ENCODE measurements around the gene PAXIP1. TPM values are rescaled to one million over a fixed set of nuclear protein-coding genes. Genes with fewer than 3 reads are reported as not detected.

Gene PAXIP1, protein sequence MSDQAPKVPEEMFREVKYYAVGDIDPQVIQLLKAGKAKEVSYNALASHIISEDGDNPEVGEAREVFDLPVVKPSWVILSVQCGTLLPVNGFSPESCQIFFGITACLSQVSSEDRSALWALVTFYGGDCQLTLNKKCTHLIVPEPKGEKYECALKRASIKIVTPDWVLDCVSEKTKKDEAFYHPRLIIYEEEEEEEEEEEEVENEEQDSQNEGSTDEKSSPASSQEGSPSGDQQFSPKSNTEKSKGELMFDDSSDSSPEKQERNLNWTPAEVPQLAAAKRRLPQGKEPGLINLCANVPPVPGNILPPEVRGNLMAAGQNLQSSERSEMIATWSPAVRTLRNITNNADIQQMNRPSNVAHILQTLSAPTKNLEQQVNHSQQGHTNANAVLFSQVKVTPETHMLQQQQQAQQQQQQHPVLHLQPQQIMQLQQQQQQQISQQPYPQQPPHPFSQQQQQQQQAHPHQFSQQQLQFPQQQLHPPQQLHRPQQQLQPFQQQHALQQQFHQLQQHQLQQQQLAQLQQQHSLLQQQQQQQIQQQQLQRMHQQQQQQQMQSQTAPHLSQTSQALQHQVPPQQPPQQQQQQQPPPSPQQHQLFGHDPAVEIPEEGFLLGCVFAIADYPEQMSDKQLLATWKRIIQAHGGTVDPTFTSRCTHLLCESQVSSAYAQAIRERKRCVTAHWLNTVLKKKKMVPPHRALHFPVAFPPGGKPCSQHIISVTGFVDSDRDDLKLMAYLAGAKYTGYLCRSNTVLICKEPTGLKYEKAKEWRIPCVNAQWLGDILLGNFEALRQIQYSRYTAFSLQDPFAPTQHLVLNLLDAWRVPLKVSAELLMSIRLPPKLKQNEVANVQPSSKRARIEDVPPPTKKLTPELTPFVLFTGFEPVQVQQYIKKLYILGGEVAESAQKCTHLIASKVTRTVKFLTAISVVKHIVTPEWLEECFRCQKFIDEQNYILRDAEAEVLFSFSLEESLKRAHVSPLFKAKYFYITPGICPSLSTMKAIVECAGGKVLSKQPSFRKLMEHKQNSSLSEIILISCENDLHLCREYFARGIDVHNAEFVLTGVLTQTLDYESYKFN
- total RNA-seq: 5.6 and 7.2 TPM in 2 replicates

DNA sequence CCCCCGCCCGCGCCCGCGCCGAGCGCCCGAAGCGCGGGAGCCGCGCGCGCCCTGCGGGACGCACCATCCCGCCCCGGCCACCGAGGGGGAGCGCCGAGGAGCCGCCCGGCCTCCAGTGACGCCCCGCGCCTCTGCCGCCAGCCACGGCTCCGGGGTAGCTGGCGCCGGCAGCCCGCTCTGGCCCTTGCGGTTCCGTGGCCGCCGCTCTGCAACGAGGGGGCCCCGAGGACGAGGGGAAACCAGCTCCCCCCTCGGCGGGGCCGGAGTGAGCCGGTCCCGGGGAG is at the start of gene PAXIP1:
TSS of gene PAXIP1 (minus strand) at position 33 of the 284 bp plus-strand sequence. CDS start 195 bp downstream, outside the sequence.

Other genes with a start within 250 kb of the PAXIP1 start
- not detected in 2 replicates for gene HTR5A, start 67.2 kb upstream of the PAXIP1 start, total RNA-seq